ENCODE measurements around the gene CDC42. TPM values are rescaled to one million over a fixed set of nuclear protein-coding genes. Genes with fewer than 3 reads are reported as not detected.

The CDC42 gene
- total RNA-seq, 1 donor: 598 TPM

GRCh38 chr1:22111115-22111514, 58.6 kb downstream of the CDC42 start:
- no peak for TF ChIP-seq CTCF (IDR thresholded peaks at IDR 0.05; ENCODE audit: insufficient read depth, low read depth, low read length)
- no peak overlapping the region for H3K4me3 ChIP-seq (ENCODE audit: low read depth, low read length)
- DNase-seq (ENCODE audit: low read depth): no peak

- no peak for TF ChIP-seq CTCF (IDR thresholded peaks at IDR 0.05; ENCODE audit: insufficient read depth, low read depth, low read length)
- H3K4me3 ChIP-seq (ENCODE audit: low read depth, low read length): no peak overlapping the region
- peak; percentile 81 for DNase-seq (ENCODE audit: low read depth)
These were observed 59.1 kb downstream of the CDC42 start for GRCh38 chr1:22111620-22112019.

DNA sequence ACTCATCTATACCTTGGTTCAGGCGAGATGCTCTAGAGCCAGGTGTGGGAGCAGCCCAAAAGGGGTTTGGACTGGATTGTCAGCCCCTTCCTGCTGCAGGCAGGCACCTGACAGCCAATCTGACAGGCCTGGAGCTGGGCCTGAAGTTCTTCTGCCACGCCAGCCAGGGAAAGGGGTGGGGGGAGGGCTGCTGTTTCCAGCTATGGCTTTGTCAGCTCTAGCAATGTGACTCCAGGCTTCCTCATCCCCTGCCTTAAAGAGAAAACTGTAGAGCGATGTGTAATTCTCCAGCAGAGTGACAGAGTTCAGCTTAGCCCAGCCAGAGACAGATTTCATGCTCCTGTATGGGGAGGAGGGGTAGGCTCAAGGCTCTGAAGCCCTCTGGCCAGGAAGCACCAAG, 60.0 kb downstream of the CDC42 start:
- H3K4me3 ChIP-seq (ENCODE audit: low read depth, low read length): no peak overlapping the region
- DNase-seq (ENCODE audit: low read depth): no peak
- TF ChIP-seq CTCF (IDR thresholded peaks at IDR 0.05; ENCODE audit: insufficient read depth, low read depth, low read length): no peak

DNA sequence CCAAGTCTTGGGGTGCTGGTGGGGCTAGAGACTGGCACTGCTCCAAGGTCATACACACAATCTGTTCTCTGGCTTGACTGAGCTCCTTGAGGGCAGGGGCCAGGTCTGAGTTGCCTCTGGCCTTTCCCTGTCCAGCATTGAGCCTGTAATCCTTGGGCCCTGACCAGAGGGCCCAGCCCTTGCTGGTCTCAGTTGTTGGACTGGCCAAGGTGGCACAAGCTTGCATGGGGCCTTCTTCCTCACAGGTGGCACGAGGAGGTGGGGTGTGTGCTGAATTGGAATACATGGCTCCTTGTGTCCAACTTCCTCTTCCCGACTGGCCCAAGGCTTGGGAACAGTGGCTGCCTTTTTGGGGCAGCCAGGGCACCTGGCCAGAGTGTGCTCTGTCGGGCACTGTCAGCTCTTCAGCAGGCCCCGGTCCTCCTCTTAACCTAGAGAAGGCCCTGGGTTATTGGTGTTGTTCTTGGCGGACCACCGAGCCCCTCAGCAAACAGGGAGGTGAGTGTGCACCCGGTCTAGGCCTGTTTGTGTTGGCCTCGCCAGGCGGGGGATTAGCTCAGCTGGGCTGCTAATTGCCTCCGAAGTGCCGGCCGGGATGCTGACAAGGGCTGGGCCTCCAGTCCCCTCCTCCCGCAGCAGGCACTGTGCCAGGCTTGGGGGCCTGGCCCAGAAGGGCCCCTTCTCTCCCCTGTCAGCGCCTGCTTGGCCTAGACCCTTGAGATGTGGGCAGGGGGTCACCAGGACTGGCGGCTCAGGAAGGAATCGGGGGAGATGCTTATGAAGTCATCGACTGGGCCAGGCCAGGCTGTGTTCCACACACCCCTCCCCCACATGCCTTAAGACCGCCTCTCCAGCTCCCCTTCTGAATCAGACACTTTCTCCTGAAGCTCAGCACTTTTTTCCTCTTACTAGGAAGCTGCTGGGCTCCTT, 61.8 kb downstream of the CDC42 start:
- TF ChIP-seq CTCF (IDR thresholded peaks at IDR 0.05; ENCODE audit: insufficient read depth, low read depth, low read length): no peak
- H3K4me3 ChIP-seq (ENCODE audit: low read depth, low read length): no peak overlapping the region
- DNase-seq (ENCODE audit: low read depth): peak; percentile 58

DNA sequence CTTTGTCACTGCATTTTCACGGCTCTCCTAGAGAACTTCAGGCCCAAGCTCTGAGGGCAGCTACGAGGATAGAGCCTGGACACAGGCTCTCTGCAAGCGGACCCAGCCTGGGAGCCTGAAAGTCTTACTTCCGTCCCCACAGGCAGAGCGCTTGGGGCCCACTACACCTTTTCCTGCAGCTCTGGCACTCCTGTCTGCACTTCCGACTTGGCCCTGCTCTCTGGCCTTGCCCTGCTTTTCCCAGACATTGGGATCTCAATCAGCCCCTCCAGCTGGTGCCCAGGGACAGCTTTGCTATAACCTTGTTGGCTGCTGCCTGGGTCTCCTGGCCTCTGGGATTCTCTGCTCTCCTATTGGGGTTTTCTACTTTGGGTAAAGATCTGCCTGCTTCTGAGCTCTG, 62.8 kb downstream of the CDC42 start:
- no peak for DNase-seq (ENCODE audit: low read depth)
- no peak overlapping the region for H3K4me3 ChIP-seq (ENCODE audit: low read depth, low read length)
- no peak for TF ChIP-seq CTCF (IDR thresholded peaks at IDR 0.05; ENCODE audit: insufficient read depth, low read depth, low read length)

- no peak for DNase-seq (ENCODE audit: low read depth)
- no peak for TF ChIP-seq CTCF (IDR thresholded peaks at IDR 0.05; ENCODE audit: insufficient read depth, low read depth, low read length)
- H3K4me3 ChIP-seq (ENCODE audit: low read depth, low read length): no peak overlapping the region
These were observed 64.7 kb downstream of the CDC42 start for GRCh38 chr1:22117238-22117637.

Data from fibroblast of villous mesenchyme (primary cell).